Left lung (tissue), 10 donors: ENCODE results near the gene SUFU. TPM values are rescaled to one million over a fixed set of nuclear protein-coding genes. Genes with fewer than 3 reads are reported as not detected.

ENCODE experiments used
- ATAC-seq: fragments of 200-7000 bp; cut with Tn5 transposase; one replicate; pipeline ENCODE4 v1.9.1; 2020; ENCODE audit warnings: moderate library complexity
- DNase-seq, 4 donors: peaks; one replicate each; pipeline ENCODE4 v3.0.0-alpha.2; 2013 to 2020
- H3K27ac ChIP-seq, 2 donors: fragments of 200-600 bp; sonication (generic) in 1 of 2; one replicate each; pipeline versions ENCODE4 v1.5.0 to v1.8.0; 2020 to 2021
- H3K27me3 ChIP-seq, 2 donors: fragments of 200-600 bp; sonication (generic) in 1 of 2; one replicate each; pipeline versions ENCODE4 v1.5.0 to v1.8.0; 2020 to 2021
- H3K36me3 ChIP-seq, 2 donors: fragments of 200-600 bp; sonication (generic) in 1 of 2; one replicate each; pipeline versions ENCODE4 v1.5.0 to v1.8.0; 2020 to 2021
- H3K4me1 ChIP-seq, 2 donors: fragments of 200-600 bp; one replicate each; pipeline ENCODE4 v1.8.0; 2021
- H3K4me3 ChIP-seq, 2 donors: fragments of 200-600 bp; sonication (generic) in 1 of 2; one replicate each; pipeline versions ENCODE4 v1.5.0 to v1.8.0; 2020 to 2021; ENCODE audit warnings: mild to moderate bottlenecking in 1 of 2
- H3K9me3 ChIP-seq, 2 donors: fragments of 200-600 bp; sonication (generic) in 1 of 2; one replicate each; pipeline versions ENCODE4 v1.5.0 to v1.8.0; 2020 to 2021
- intact Hi-C, 2 donors: fragments of 100-400 bp; cut with DNase I; formaldehyde crosslinking; loops; one replicate each; pipeline versions ENCODE4 v1.11.2 to v1.14.2; 2022
- polyA plus RNA-seq, 6 donors: library from polyadenylated mRNA; unstranded; fragments of 120-200 nt; gene quantifications; one replicate each; pipeline ENCODE4 v1.2.1, GENCODE V29; 2013; ENCODE audit not compliant: insufficient read length in 6 of 6
- total RNA-seq, 2 donors: library from RNA; stranded (reverse); fragmentation: NEBNext Ultra II Directional; extraction: Animal tissue kit (Norgen Biotek cat#: 25700); gene quantifications; one replicate each; pipeline ENCODE4 v1.2.1, GENCODE V29; 2021
- TF ChIP-seq, protein P1 (sequence below), 2 donors: fragments of 200-600 bp; sonication (generic) in 1 of 2; IDR thresholded peaks; one replicate each; pipeline versions ENCODE4 v1.5.0 to v1.8.0; 2021; ENCODE audit warnings: antibody characterized with exemption in 2 of 2
- donor health status: DM: no; HTN: yes; CAD: no.
- donor health status: DM: no; HTN: no; CAD: no.

The SUFU gene
- total and polyA plus RNA-seq, 8 donors: 13.4 to 30.7 (median 27.7) TPM

DNA sequence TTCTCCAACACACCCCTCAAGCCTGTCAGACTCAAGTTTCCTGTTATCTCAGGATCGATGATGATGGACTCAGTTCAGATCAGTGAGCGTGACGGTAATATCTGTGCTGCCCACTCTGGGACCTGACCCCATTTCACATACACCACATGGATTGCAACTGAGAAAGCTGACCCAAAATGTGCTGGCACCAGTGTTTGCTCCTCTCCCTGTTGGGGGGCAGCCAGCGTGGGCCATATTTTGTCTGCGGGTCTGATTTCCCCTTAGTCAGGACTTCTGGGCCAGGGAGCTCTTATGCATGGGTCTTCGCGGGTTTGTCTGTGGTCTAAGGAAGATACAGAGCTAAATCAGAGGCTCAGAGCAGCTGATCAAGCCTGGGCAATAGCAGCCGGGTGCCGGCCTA lies 97.9 kb downstream of the SUFU start:
- Histone ChIP-seq H3K9me3 (no peaks in the 10 kb centered on the region), H3K27ac (peak overlapping the region; percentile 45 to 63), H3K4me1 (peaks cover 13 to 60% of the 10 kb centered on the region in 2 donors), H3K36me3 (peaks cover 0 to 53% of the 10 kb centered on the region in 2 donors), H3K27me3 (no peaks in the 10 kb centered on the region), H3K4me3 (no peak overlapping the region)
- intact Hi-C loops: no loop called here
- TF ChIP-seq, protein P1, sequence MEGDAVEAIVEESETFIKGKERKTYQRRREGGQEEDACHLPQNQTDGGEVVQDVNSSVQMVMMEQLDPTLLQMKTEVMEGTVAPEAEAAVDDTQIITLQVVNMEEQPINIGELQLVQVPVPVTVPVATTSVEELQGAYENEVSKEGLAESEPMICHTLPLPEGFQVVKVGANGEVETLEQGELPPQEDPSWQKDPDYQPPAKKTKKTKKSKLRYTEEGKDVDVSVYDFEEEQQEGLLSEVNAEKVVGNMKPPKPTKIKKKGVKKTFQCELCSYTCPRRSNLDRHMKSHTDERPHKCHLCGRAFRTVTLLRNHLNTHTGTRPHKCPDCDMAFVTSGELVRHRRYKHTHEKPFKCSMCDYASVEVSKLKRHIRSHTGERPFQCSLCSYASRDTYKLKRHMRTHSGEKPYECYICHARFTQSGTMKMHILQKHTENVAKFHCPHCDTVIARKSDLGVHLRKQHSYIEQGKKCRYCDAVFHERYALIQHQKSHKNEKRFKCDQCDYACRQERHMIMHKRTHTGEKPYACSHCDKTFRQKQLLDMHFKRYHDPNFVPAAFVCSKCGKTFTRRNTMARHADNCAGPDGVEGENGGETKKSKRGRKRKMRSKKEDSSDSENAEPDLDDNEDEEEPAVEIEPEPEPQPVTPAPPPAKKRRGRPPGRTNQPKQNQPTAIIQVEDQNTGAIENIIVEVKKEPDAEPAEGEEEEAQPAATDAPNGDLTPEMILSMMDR (IDR thresholded peaks at IDR 0.05): no peak
- DNase-seq (no peak), ATAC-seq (no peak)

DNA sequence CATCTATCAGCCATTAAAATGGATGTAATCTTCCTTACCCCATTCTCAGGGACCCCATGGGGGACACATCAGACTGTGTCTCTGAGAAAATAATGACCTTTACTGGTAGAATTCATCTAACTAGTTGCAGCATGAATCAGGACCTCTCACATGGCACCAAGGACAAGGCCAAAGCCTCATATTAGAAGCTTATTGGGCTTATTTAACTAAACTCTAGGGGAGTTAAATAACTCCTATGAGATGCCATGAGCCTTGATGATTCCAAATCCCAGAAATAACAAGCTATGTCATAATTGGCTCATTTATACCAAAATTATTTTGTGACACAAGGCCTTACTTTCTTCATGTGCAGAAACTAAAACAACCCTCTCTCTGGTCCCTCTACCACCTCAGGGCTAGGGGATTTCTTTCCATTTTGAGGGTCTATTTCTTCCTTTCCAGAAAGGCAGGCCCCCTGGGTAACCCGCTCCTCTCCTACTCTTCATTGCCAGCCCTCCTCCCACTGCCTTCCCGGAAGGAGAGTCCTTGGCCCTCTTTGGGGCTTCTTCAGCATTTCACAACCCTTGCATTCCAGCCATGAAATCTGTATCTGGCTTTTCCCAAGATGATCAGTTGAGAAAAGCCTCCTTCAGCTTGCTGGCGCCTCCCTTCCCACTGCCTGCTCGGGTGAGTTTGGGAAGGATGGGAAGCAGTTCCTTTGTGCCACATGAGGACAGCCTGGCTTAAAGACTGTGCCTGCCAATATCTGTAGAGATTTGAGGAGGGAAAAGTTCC lies 98.7 kb downstream of the SUFU start:
- peaks cover 0 to 48% of the 10 kb centered on the region in 2 donors for H3K36me3 ChIP-seq

DNA sequence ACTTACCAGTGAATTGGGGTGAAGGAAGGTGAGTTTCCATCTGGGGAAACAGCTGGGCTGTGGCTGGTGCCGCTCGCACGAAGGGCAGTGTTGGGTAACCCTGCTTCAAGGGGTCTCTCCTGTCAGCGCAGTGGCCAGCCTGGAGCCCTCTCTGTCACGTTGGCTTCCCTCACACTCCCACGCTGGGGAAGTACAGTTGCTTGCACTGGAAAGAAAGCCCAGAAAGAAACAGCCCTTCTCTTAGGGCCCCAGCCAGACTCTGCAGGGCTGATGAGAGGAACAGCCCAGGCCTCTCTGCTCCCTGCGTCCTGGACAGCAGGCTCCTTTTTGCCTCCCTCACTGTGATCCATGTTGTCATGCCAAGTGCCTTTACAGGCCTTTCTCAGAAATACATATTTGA lies 100.2 kb downstream of the SUFU start:
- TF ChIP-seq, protein P1 (IDR thresholded peaks at IDR 0.05): no peak
- intact Hi-C loops: no loop called here
- peak overlapping the region; percentile 42 to 73 for H3K27ac ChIP-seq

More for the DNA sequence above, 98.7 kb downstream of the SUFU start:
- peak overlapping the region; percentile 45 to 63 for H3K27ac ChIP-seq
- no peaks in the 10 kb centered on the region for H3K9me3 ChIP-seq
- no peak for ATAC-seq
- intact Hi-C loops: no loop called here
- DNase-seq: peak in 1 of 4 donors; percentile 62
- no peaks in the 10 kb centered on the region for H3K27me3 ChIP-seq
- no peak overlapping the region for H3K4me3 ChIP-seq
- TF ChIP-seq, protein P1 (IDR thresholded peaks at IDR 0.05): no peak
- peaks cover 13 to 54% of the 10 kb centered on the region in 2 donors for H3K4me1 ChIP-seq

DNA sequence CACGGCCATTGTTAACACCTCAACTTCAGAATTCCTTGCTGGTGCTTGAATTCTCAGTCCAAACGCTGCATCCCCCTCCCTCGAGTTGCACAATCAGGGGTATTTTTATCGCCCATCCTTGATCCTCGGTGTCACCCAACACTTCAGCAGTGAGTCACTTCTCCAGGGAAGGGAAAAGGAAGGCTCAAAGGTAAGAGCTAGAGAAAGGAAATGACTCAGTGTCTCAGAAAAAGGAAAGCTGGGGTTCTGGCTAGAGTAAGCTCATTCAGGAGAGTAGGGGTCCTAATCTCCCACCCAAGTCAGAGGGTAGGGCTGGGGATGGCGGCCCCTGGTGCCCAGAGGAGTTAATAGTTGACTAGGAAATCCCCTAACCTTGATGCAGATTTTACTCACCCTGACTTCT lies 100.7 kb downstream of the SUFU start:
- Histone ChIP-seq H3K4me1 (peaks cover 13 to 34% of the 10 kb centered on the region in 2 donors), H3K4me3 (no peak overlapping the region), H3K36me3 (peaks cover 0 to 29% of the 10 kb centered on the region in 2 donors), H3K27ac (peak overlapping the region; percentile 42 to 73), H3K27me3 (no peaks in the 10 kb centered on the region), H3K9me3 (no peaks in the 10 kb centered on the region)
- TF ChIP-seq, protein P1 (IDR thresholded peaks at IDR 0.05): no peak
- intact Hi-C loops: no loop called here
- DNase-seq (no peak), ATAC-seq (peak; percentile 63)

More for the DNA sequence above, 100.2 kb downstream of the SUFU start:
- Histone ChIP-seq H3K4me1 (peaks cover 13 to 39% of the 10 kb centered on the region in 2 donors), H3K4me3 (no peak overlapping the region), H3K36me3 (peaks cover 0 to 34% of the 10 kb centered on the region in 2 donors), H3K9me3 (no peaks in the 10 kb centered on the region), H3K27me3 (no peaks in the 10 kb centered on the region)
- DNase-seq (peak in 1 of 4 donors; percentile 67), ATAC-seq (peak; percentile 29)

DNA sequence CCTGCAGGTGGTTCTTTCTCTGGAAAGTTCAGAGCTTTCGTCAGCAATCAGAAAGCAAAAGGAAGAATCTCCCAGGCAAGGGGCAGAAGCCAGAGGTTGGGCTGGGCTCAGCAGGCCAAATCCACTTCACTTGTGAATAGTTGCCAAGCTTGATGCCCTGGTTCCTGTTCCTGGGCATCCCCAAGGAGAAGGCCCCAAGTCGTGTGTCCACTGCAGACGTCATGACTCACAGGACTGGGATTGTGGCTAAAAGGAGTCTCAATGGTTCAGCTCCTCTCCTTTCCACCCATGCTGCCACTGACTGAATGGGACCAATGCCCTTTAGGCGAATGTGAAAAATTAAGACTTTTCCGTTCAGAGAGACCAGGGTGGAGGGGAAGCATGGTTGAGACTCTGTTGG lies 101.9 kb downstream of the SUFU start:
- intact Hi-C loops: no loop called here
- Histone ChIP-seq H3K27ac (peak overlapping the region in 1 of 2 donors; percentile 35), H3K36me3 (peaks cover 0 to 23% of the 10 kb centered on the region in 2 donors), H3K9me3 (no peaks in the 10 kb centered on the region), H3K4me1 (peaks cover 10 to 26% of the 10 kb centered on the region in 2 donors), H3K27me3 (no peaks in the 10 kb centered on the region), H3K4me3 (no peak overlapping the region)
- DNase-seq (no peak), ATAC-seq (peak; percentile 53)
- TF ChIP-seq, protein P1 (IDR thresholded peaks at IDR 0.05): no peak
